Small intestine (tissue), 7 donors: ENCODE data around the gene TP53BP2. TPM values are rescaled to one million over a fixed set of nuclear protein-coding genes. Genes with fewer than 3 reads are reported as not detected.

Experiments
- DNase-seq, 2 donors: peaks; one replicate each; pipeline versions ENCODE4 v3.0.0 to v3.0.0-alpha.2; 2013
- FAIRE-seq: peaks from 2 replicates; lab custom pipeline; 2012; peaks lifted over from hg19 to GRCh38; lab: Jason Lieb, UNC
- H3K27ac ChIP-seq, 3 donors: one replicate each; pipeline ENCODE4 v1.5.1; 2013; ENCODE audit warnings: low read length in 2 of 3, mild to moderate bottlenecking in 2 of 3, control low read depth in 1 of 3, inconsistent platforms in 1 of 3, low read depth in 1 of 3, moderate library complexity in 1 of 3
- H3K27me3 ChIP-seq, 3 donors: one replicate each; pipeline ENCODE4 v1.6.1; 2013; ENCODE audit warnings: low read length in 3 of 3, inconsistent platforms in 1 of 3; ENCODE audit not compliant: control insufficient read depth in 3 of 3, insufficient read depth in 3 of 3
- H3K36me3 ChIP-seq, 3 donors: one replicate each; pipeline ENCODE4 v1.6.1; 2013; ENCODE audit warnings: low read length in 3 of 3, inconsistent platforms in 1 of 3, low read depth in 1 of 3, mild to moderate bottlenecking in 1 of 3, moderate library complexity in 1 of 3; ENCODE audit not compliant: control insufficient read depth in 3 of 3, insufficient read depth in 2 of 3
- H3K4me1 ChIP-seq, 3 donors: one replicate each; pipeline ENCODE4 v1.6.1; 2013; ENCODE audit warnings: low read length in 2 of 3, inconsistent platforms in 1 of 3, low read depth in 1 of 3, mild to moderate bottlenecking in 1 of 3, moderate library complexity in 1 of 3; ENCODE audit not compliant: control insufficient read depth in 3 of 3, insufficient read depth in 2 of 3
- H3K4me3 ChIP-seq, 3 donors: one replicate each; pipeline ENCODE4 v1.5.1; 2013; ENCODE audit warnings: low read length in 3 of 3, control low read depth in 1 of 3, inconsistent platforms in 1 of 3, low read depth in 1 of 3, mild to moderate bottlenecking in 1 of 3, moderate library complexity in 1 of 3
- H3K9me3 ChIP-seq, 2 donors: one replicate each; pipeline ENCODE4 v1.6.1; 2013; ENCODE audit warnings: low read depth in 1 of 2, low read length in 1 of 2; ENCODE audit not compliant: control insufficient read depth in 2 of 2, insufficient read depth in 1 of 2
- WGBS, 3 donors: extraction: QIAGEN DNeasy Blood & Tissue Kit; methylation state at CpG; one replicate each; pipeline ENCODE4 v1.1.7; 2013; 5-methylcytosine and 5-hydroxymethylcytosine counted together
- polyA plus RNA-seq, 4 donors: library from polyadenylated mRNA; stranded (reverse) in 3 of 4; unstranded in 1 of 4; fragments of 200-250 nt in 3 of 4; fragments of 120-200 nt in 1 of 4; gene quantifications; one replicate each; pipeline versions ENCODE4 v1.2.1 to v1.2.3, GENCODE V29; 2013
- donor health status: healthy with polysubstance abuse.
- donor health status: control.
- donor health status: control.
- donor health status: Bipolar disorder and iron deficiency.
- donor health status: healthy.

The TP53BP2 gene
- polyA plus RNA-seq, 4 donors = 10.8 to 25.2 (median 11.4) TPM

GRCh38 chr1:223731133-223731770 lies 114.5 kb downstream of the TP53BP2 start:
- peak in 1 of 2 donors; percentile 60 for DNase-seq
- H3K4me1 ChIP-seq = peaks cover 0 to 36% (median 20%) of the 10 kb centered on the region in 3 donors
- 59 to 76% (median 75%) methylated on average over 12 to 13 of the region's 13 CpGs for WGBS, 3 donors
- FAIRE-seq = no peak
- H3K9me3 ChIP-seq = no peaks in the 10 kb centered on the region
- H3K4me3 ChIP-seq = no peak overlapping the region
- peaks cover 0 to 37% (median 0%) of the 10 kb centered on the region in 3 donors for H3K36me3 ChIP-seq
- no peaks in the 10 kb centered on the region for H3K27me3 ChIP-seq
- peak overlapping the region in 1 of 3 donors; percentile 6 for H3K27ac ChIP-seq

DNA sequence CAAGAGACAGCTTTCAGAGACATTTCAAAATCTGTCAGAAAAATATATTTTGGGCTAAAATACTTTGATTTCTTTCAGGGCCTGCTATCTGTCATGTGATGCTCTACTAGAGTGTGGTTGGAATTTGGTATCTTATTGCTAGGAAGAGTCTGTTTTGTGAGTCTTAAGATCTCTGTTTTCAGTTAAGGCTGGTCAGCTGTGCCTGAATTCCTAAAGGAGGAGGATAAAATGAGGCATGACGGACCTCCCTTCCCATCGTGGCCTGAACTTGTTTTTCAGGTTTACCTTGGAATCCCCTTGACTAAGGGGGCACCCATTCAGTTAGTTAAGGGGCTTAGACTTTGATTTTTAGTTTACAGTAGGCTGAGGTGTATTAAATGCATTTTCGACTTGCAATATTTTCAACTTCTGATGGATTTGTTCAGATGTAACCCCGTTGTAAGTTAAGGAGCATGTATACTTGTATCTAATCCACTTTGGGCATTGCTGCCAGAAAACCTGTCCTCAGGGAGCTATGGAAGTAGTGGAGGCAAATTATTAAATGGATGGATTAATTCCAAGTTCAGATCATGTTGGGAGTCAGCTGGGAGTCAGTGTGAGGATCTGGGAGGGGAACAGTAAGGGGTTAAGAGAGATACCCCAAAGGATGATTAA lies 115.1 kb downstream of the TP53BP2 start:
- peaks cover 0 to 38% (median 0%) of the 10 kb centered on the region in 3 donors for H3K36me3 ChIP-seq
- no peak overlapping the region for H3K27ac ChIP-seq
- WGBS, 3 donors = 59 to 77% (median 63%) methylated on average over 4 of the region's 4 CpGs
- H3K27me3 ChIP-seq = no peaks in the 10 kb centered on the region
- no peaks in the 10 kb centered on the region for H3K9me3 ChIP-seq
- FAIRE-seq (no peak), DNase-seq (no peak)
- H3K4me1 ChIP-seq = peaks cover 0 to 39% (median 23%) of the 10 kb centered on the region in 3 donors
- H3K4me3 ChIP-seq = no peak overlapping the region

DNA sequence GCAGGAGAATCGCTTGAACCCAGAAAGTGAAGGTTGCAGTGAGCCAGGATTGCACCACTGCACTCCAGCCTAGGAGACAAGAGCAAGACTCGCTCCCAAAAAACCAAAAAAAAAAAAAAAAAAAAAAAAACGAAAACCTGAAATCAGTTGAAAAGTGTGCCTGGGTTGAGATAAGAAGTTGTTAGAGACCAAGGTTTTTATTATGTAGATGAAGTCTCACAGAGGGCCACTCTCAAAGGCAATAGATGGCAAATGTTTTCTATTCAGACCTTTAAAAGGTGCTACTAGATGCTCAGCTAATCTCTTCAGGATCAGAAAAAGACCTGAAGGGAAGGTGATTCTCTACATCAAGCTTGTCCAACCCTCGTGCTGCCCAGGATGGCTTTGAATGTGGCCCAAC lies 115.8 kb downstream of the TP53BP2 start:
- H3K27ac ChIP-seq = no peak overlapping the region
- no peak for FAIRE-seq
- no peak for DNase-seq
- 89 to 93% (median 89%) methylated on average over 4 of the region's 4 CpGs for WGBS, 3 donors
- H3K36me3 ChIP-seq = peaks cover 0 to 41% (median 0%) of the 10 kb centered on the region in 3 donors
- H3K27me3 ChIP-seq = no peaks in the 10 kb centered on the region
- H3K4me3 ChIP-seq = no peak overlapping the region
- no peaks in the 10 kb centered on the region for H3K9me3 ChIP-seq
- H3K4me1 ChIP-seq = peaks cover 0 to 39% (median 23%) of the 10 kb centered on the region in 3 donors

Other genes starting within 250 kb of the TP53BP2 start
- 10 to 100 TPM in 2 of 4 donors, 1 to 10 TPM in 2; 5.1 to 14.8 (median 11.8) TPM for gene CAPN8, start 180.2 kb downstream of the TP53BP2 start, polyA plus RNA-seq
- gene CAPN2, start 133.4 kb downstream of the TP53BP2 start, polyA plus RNA-seq = 100 to 1,000 TPM in 1 of 4 donors, 10 to 100 TPM in 3; 47.0 to 115 (median 68.8) TPM